ENCODE measurements around the gene ACADL.

Gene ACADL

DNA sequence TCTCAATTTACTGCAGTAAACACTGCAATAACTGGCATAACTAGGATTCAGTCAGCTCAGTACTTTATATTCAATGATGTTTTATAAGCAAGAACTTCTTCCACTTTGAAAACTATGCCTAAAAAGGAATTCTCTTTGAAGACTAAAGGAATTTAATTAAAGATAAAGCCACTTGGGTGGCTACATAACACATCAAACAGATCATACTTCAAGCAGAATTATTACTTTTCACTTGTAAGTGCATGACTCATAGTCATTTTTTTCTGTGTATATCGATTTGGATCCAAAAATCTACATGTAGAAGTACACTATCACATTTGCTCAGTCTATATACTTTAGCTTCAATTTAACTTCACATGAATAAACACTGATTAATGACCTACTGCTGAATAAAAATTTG is 58.0 kb downstream of the ACADL start:
- no peak for DNase-seq

GRCh38 chr2:210162466-210163124 is 62.7 kb downstream of the ACADL start:
- DNase-seq = no peak

DNA sequence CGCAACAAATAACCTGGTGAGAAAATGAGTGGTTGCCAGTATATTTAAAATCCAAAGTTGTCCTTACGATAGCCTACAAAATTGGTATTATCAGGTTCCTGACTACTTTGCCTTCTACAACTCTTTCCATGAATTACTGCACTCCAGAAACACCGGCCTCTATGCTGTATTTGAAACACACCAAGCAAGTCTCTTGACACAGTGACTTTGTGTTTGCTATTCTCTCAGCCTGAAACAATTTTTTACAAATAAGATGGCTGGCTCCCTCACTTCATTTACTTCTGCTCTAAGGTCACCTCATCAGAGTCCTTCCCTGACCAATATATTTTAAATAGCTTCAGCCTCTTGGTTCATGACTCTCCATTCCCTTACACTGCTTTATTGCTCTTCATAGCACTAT is 66.2 kb downstream of the ACADL start:
- DNase-seq = no peak

DNA sequence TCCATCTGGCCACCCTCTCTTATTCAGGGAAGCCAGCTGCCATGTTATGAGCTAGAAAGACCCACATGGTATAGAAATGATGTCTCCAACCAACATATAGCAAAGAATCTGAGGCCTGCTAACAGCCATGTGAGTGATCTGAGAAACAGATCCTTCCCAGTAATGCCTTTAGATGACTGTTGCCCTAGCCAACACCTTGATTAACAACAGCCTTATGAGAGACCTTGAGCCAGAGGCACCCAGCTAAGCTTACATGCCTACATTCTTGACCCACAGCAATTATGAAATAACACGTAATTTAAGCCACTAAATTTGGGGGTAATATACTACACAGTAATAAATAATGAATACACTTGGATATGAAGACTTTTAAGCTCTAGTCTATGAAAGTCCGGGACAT is 67.0 kb downstream of the ACADL start:
- DNase-seq = no peak

- no peak for DNase-seq
These were observed 67.7 kb downstream of the ACADL start for GRCh38 chr2:210157526-210157925.

DNA sequence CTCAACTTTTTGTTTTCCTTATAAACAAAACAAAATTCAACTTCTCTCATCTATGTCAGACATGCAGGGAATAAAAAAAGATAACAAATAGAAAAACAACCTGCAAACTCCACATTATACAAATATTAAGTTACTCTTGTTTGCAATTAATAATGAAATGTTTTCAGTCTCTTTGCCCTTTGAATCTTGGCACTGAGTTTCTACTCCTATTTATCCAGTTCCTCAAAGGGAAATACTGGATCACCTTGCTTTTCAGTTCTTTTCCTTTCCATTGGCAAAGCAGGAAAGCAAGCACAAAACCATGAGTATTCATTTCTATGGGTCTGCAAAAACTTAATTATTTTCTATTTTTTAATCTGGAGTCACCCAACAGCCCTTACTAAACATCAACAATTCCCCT is 77.6 kb downstream of the ACADL start:
- DNase-seq = no peak

All from NCI-H748 treated with DMSO at 0.1 percent for 48 hours (cell line).